ENCODE measurements around the gene HPD.
"Not testable (repeated sequence)": the region's sequence is repeated elsewhere in the genome, so short reads cannot be mapped to it uniquely, and the experiment has no call there.

Gene HPD

DNA sequence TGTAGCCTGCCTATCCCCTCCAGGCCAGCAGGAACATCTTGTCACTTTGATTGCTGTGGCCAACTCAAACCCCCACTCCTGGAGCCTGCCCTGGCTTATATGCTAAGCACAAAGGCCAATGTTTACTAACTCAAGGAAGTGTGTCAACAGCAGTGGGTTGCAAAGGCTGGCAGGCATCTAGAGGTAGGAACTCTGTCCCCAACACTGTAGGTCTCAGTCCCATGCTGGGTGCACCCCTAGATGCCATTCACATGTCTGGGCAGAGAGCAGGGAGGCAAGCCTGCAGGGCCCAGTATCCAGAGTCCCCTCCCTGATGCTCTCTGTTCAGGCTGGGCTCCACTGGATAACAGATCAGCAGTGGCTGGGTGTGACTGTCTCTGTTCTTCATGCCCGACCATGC lies 1.6 kb upstream of the HPD start:
- no peak for TF ChIP-seq ARNTL (CRISPR knock-in tag; IDR thresholded peaks at IDR 0.05; ENCODE audit: borderline replicate concordance, low read depth)
- TF ChIP-seq SNAI2 (CRISPR knock-in tag; IDR thresholded peaks at IDR 0.05), result no peak
- TF ChIP-seq, protein P1, sequence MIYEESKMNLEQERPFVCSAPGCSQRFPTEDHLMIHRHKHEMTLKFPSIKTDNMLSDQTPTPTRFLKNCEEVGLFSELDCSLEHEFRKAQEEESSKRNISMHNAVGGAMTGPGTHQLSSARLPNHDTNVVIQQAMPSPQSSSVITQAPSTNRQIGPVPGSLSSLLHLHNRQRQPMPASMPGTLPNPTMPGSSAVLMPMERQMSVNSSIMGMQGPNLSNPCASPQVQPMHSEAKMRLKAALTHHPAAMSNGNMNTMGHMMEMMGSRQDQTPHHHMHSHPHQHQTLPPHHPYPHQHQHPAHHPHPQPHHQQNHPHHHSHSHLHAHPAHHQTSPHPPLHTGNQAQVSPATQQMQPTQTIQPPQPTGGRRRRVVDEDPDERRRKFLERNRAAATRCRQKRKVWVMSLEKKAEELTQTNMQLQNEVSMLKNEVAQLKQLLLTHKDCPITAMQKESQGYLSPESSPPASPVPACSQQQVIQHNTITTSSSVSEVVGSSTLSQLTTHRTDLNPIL (CRISPR knock-in tag; IDR thresholded peaks at IDR 0.05; ENCODE audit: low read depth), result no peak
- no peak for TF ChIP-seq ZC3H10 (CRISPR knock-in tag; IDR thresholded peaks at IDR 0.05)
- no peak for TF ChIP-seq TCF4 (CRISPR knock-in tag; IDR thresholded peaks at IDR 0.05; ENCODE audit: borderline replicate concordance)
- no peak for TF ChIP-seq CSDC2 (CRISPR knock-in tag; IDR thresholded peaks at IDR 0.05)
- no peak for TF ChIP-seq ZFP30 (CRISPR knock-in tag; IDR thresholded peaks at IDR 0.05)
- TF ChIP-seq ISL1 (CRISPR knock-in tag; IDR thresholded peaks at IDR 0.05), result no peak
- TF ChIP-seq, protein P2, sequence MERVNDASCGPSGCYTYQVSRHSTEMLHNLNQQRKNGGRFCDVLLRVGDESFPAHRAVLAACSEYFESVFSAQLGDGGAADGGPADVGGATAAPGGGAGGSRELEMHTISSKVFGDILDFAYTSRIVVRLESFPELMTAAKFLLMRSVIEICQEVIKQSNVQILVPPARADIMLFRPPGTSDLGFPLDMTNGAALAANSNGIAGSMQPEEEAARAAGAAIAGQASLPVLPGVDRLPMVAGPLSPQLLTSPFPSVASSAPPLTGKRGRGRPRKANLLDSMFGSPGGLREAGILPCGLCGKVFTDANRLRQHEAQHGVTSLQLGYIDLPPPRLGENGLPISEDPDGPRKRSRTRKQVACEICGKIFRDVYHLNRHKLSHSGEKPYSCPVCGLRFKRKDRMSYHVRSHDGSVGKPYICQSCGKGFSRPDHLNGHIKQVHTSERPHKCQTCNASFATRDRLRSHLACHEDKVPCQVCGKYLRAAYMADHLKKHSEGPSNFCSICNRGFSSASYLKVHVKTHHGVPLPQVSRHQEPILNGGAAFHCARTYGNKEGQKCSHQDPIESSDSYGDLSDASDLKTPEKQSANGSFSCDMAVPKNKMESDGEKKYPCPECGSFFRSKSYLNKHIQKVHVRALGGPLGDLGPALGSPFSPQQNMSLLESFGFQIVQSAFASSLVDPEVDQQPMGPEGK (CRISPR knock-in tag; IDR thresholded peaks at IDR 0.05; ENCODE audit: borderline replicate concordance), result no peak
- no peak for TF ChIP-seq TOX (CRISPR knock-in tag; IDR thresholded peaks at IDR 0.05; ENCODE audit: borderline replicate concordance)
- ATAC-seq, result no peak

DNA sequence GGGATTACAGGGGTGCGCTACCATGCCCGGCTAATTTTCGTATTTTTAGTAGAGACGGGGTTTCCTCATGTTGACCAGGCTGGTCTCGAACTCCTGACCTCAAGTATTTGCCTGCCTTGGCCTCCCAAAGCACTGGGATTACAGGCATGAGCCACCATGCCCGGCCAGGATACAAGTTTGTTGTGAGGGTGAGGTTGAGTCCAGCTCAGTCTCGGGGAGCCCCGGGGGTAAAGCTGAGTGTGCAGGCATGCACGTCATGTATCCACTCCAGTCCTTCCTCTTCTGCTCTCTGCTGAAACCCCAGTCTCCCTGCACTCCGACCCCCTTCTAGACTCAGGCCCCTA lies 369 bp downstream of the HPD start:
- TF ChIP-seq ZFP3 (CRISPR knock-in tag; IDR thresholded peaks at IDR 0.05) (no peak), ZFP30 (CRISPR knock-in tag; IDR thresholded peaks at IDR 0.05) (no peak), SNAI2 (CRISPR knock-in tag; IDR thresholded peaks at IDR 0.05) (no peak), ZNF70 (CRISPR knock-in tag; IDR thresholded peaks at IDR 0.05) (no peak), TOX (CRISPR knock-in tag; IDR thresholded peaks at IDR 0.05; ENCODE audit: borderline replicate concordance) (no peak), RARB (CRISPR knock-in tag; IDR thresholded peaks at IDR 0.05) (no peak), ZNF8 (CRISPR knock-in tag; IDR thresholded peaks at IDR 0.05) (no peak), ESRRG (CRISPR knock-in tag; IDR thresholded peaks at IDR 0.05) (no peak), OSR1 (CRISPR knock-in tag; IDR thresholded peaks at IDR 0.05) (no peak)
- TF ChIP-seq, protein P3, sequence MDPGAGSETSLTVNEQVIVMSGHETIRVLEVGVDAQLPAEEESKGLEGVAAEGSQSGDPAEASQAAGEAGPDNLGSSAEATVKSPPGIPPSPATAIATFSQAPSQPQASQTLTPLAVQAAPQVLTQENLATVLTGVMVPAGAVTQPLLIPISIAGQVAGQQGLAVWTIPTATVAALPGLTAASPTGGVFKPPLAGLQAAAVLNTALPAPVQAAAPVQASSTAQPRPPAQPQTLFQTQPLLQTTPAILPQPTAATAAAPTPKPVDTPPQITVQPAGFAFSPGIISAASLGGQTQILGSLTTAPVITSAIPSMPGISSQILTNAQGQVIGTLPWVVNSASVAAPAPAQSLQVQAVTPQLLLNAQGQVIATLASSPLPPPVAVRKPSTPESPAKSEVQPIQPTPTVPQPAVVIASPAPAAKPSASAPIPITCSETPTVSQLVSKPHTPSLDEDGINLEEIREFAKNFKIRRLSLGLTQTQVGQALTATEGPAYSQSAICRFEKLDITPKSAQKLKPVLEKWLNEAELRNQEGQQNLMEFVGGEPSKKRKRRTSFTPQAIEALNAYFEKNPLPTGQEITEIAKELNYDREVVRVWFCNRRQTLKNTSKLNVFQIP (CRISPR knock-in tag; IDR thresholded peaks at IDR 0.05; ENCODE audit: borderline replicate concordance, low read depth), result no peak
- TF ChIP-seq, protein P2 (CRISPR knock-in tag; IDR thresholded peaks at IDR 0.05; ENCODE audit: borderline replicate concordance), result no peak
- ATAC-seq, result no peak

DNA sequence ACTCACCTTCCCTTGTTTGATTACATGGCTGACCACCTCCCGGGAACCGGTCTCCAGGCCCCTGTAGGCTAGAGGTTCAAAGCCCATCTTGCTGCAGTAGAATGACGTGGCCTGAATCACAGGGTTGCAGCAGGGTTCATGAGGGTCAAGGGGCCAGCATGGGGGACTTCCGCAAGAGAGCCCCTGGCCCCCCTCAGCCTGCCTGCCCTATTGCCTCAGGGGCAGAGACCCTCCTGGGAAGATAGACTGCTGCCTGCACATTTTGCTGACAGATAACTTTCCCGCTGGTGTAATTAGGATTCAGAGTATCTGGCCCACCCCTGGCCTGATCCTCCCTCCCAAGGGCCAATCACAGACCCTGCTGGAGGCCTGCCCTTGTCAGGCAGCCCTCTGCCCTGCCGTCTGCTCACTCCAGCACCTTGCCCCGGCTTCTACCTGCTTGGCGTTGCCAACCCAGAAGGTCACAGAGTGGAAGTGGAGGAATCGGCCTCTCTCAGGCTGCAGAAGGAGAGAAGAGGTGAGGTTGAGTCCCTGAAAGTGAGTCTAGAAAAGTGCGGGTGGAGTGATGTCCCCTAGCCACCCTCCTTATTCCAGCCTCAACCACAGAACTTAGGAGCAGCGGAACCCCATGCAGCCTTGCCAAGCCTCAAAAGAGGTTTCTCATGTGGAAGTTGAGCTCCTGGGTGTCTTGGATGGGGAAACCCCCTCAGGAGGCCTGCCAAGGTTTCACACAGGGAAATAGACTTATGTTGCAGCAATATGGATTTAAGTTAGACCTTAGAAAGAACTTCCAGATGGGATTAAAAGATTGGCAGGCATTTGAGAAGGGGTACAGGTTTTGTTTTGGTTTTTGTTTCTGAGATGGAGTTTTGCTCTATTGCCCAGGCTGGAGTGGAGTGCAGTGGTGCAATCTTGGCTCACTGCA lies 1.1 kb downstream of the HPD start:
- ATAC-seq, result no peak
- TF ChIP-seq, protein P2 (CRISPR knock-in tag; IDR thresholded peaks at IDR 0.05; ENCODE audit: borderline replicate concordance), result no peak
- TF ChIP-seq ZNF8 (CRISPR knock-in tag; IDR thresholded peaks at IDR 0.05) (no peak), TCF4 (CRISPR knock-in tag; IDR thresholded peaks at IDR 0.05; ENCODE audit: borderline replicate concordance) (no peak), ZNF70 (CRISPR knock-in tag; IDR thresholded peaks at IDR 0.05) (no peak)

DNA sequence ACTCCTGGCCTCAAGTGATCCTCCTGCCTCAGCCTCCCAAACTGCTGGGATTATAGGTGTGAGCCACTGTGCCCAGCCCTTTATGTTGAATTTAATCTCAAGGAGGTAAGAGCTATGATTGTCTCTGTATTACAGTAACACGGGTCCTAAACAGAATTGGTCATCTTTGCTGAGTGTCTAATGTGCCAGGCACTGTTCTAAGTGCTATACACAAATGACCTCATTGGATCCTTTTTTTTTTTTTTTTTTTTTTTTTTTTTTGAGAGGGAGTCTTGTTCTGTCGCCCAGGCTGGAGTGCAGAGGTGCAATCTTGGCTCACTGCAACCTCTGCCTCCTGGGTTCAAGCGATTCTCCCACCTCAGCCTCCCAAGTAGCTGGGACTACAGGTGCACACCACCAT lies 6.3 kb downstream of the HPD start:
- not testable (repeated sequence) for ATAC-seq
